Tibial nerve (tissue), 4 donors: ENCODE data around the gene UTS2B.

ENCODE experiments used
- EP300 ChIP-seq, 2 donors: sonication (generic); formaldehyde crosslinking; IDR thresholded peaks; one replicate each; pipeline ENCODE4 v1.6.1; 2017; ENCODE audit warnings: antibody characterized with exemption in 2 of 2, mild to moderate bottlenecking in 1 of 2
- POLR2A ChIP-seq, 2 donors: fragments of 450-650 bp; IDR thresholded peaks; one replicate each; pipeline ENCODE4 v1.6.1; 2017; ENCODE audit warnings: antibody characterized with exemption in 2 of 2, mild to moderate bottlenecking in 2 of 2, moderate library complexity in 2 of 2
- TF ChIP-seq, protein P1 (sequence below), 5 experiments: fragments of 200-600 bp in 3 of 5; fragments of 450-650 bp in 2 of 5; sonication (generic) in 3 of 5; IDR thresholded peaks; one replicate each; pipeline ENCODE4 v1.5.1; 2016 to 2019; ENCODE audit warnings: antibody characterized with exemption in 5 of 5, mild to moderate bottlenecking in 3 of 5, moderate library complexity in 2 of 5

GRCh38 chr3:191240486-191240885 is 89.8 kb downstream of the UTS2B start:
- no peak for TF ChIP-seq POLR2A (IDR thresholded peaks at IDR 0.05)
- TF ChIP-seq, protein P1, sequence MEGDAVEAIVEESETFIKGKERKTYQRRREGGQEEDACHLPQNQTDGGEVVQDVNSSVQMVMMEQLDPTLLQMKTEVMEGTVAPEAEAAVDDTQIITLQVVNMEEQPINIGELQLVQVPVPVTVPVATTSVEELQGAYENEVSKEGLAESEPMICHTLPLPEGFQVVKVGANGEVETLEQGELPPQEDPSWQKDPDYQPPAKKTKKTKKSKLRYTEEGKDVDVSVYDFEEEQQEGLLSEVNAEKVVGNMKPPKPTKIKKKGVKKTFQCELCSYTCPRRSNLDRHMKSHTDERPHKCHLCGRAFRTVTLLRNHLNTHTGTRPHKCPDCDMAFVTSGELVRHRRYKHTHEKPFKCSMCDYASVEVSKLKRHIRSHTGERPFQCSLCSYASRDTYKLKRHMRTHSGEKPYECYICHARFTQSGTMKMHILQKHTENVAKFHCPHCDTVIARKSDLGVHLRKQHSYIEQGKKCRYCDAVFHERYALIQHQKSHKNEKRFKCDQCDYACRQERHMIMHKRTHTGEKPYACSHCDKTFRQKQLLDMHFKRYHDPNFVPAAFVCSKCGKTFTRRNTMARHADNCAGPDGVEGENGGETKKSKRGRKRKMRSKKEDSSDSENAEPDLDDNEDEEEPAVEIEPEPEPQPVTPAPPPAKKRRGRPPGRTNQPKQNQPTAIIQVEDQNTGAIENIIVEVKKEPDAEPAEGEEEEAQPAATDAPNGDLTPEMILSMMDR (IDR thresholded peaks at IDR 0.05) = no peak
- no peak for TF ChIP-seq EP300 (IDR thresholded peaks at IDR 0.05)
